Measurements from ENCODE around the gene TAS2R60.
"Not testable (repeated sequence)": the region's sequence is repeated elsewhere in the genome, so short reads cannot be mapped to it uniquely, and the experiment has no call there.

TAS2R60 gene

DNA sequence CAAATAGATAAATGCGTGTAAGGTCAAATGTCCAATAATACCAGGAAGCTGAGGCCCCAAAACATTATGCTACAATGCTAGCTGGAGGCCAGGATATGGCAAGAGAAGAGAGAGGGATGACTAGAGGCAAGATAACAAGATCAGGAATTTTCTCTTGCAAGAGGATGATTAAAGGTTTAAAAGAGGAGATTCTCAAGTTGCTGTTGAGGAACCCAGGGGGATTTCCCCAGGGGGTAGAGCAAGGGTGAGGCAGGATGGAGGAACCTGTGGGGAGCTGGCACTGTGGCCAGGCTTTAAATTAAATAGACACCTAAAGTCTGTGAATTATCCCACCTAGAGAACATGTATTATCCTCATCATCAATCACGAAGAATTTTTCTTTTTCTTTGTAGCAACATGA is 3.4 kb upstream of the TAS2R60 start:
- DNase-seq (ENCODE audit: low read depth in 2 of 2) = no peak

GRCh38 chr7:143444063-143444782 is 970 bp downstream of the TAS2R60 start:
- no peak for DNase-seq (ENCODE audit: low read depth in 2 of 2)

GRCh38 chr7:143444785-143445184 is 1.5 kb downstream of the TAS2R60 start:
- DNase-seq (ENCODE audit: low read depth in 2 of 2) = no peak

- DNase-seq (ENCODE audit: low read depth in 2 of 2) = no peak
Measured at GRCh38 chr7:143447466-143447865, 4.2 kb downstream of the TAS2R60 start.

- DNase-seq (ENCODE audit: low read depth in 2 of 2) = no peak
Measured at GRCh38 chr7:143448429-143448828, 5.2 kb downstream of the TAS2R60 start.

GRCh38 chr7:143449793-143450192 is 6.5 kb downstream of the TAS2R60 start:
- DNase-seq (ENCODE audit: low read depth in 2 of 2) = no peak

- DNase-seq (ENCODE audit: low read depth in 2 of 2) = no peak
Measured at GRCh38 chr7:143451122-143451521, 7.9 kb downstream of the TAS2R60 start.

GRCh38 chr7:143451746-143452145 is 8.5 kb downstream of the TAS2R60 start:
- DNase-seq (ENCODE audit: low read depth in 2 of 2) = no peak

DNA sequence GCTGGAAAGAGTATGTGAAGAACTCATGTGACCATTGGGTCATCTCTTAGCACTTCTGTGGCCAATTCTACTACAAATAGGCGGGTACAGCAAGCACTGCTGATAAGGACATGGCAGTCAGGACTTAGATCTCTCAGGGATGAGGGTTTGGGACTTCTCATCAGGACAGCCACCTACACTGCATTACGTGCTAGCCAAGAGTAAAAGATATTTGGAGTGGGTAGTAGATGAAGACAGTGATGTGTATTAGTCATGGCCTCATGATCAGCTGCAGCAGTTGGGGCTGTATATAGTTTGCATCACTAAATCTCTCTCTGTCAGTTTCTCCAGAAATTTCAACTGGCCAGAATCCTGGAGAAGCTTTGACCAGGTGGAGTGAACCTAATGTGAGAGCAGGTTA is 9.2 kb downstream of the TAS2R60 start:
- DNase-seq (ENCODE audit: low read depth in 2 of 2) = no peak

DNA sequence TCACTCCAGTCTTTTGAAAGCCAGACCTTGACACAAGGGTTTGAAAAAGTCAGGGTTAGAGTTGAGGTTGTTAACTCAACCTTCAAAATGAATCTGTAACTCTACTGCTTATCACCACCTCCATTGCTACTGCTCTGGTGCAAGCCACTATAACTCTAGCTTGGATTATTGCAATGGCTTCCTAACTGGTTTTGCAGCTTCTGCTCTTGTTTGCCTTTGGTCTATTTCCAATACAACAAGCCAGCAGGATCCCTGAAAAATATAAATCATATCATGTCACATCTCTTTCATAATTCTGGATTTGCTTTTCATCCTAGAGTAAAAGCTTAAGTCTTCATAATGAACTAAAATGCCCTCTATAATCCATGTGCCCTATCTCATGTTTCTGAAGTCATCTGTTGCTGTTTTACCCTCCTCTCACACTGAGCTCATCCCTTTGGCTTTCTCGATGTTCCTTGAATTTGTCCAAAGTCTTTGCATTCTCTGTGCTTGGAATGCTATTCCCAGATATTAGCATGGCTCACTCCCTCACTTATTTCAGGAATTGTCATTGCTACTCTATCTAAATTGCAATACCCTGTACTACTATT is 10.9 kb downstream of the TAS2R60 start:
- no peak for DNase-seq (ENCODE audit: low read depth in 2 of 2)

DNA sequence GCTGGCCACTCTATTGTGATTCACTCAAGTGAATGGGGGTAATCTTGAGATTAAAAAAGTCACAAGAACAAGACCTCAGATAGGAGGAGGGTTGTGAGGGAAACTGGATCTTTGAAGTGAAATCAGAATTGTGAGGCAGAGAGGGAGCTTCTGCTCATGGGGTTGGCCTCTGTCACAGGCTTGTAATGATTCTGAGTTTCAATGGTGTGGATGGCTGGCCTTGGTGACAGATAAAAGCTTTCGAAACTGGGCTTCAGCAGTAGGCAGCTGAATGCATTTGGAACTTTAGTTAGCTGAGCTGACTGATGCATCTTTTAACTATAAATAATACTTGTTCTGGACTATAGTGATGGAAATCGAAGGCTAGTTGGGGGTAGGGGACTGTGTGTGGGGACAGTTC is 12.2 kb downstream of the TAS2R60 start:
- DNase-seq (ENCODE audit: low read depth in 2 of 2) = no peak

DNA sequence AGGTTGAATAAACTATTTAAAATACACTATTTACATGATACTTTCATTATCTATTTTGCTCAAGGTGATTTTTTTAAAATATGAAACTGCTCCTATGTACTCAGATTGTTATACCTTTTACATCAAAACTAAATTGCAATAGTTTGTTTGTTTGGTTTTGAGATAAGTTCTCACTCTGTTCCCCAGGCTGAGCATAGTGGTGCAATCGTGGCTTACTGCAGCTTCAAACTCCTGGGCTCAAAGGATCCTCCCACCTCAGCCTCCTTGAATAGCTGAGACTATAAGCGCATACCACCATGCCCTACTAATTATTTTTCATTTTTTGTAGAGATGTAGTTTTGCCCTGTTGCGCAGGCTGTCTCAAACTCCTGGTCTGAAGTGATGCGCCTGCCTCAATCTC is 12.7 kb downstream of the TAS2R60 start:
- no peak for DNase-seq (ENCODE audit: low read depth in 2 of 2)

GRCh38 chr7:143456992-143457793 is 13.9 kb downstream of the TAS2R60 start:
- DNase-seq (ENCODE audit: low read depth in 2 of 2) = no peak

DNA sequence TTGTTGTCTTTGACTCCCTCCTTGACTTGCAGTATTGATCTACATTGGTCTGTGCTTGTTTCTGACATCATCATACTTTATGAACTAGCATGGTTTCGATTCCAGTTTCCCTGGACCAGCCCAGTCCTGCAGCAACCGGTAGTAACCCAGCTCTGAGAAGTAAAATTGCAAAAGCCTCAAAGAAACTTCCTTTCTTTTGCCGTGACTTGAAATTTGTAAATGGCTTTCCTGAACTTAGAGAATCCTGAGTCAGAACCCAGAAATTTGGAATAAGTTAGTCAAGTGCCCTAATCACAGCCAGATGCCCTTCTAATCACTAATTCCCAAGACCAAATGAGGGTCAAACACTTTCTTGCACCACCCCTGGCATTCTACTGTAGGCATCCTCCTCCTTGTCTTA is 15.0 kb downstream of the TAS2R60 start:
- no peak for DNase-seq (ENCODE audit: low read depth in 2 of 2)

- no peak for DNase-seq (ENCODE audit: low read depth in 2 of 2)
Measured at GRCh38 chr7:143458681-143459080, 15.4 kb downstream of the TAS2R60 start.

GRCh38 chr7:143459359-143459758 is 16.1 kb downstream of the TAS2R60 start:
- DNase-seq (ENCODE audit: low read depth in 2 of 2) = no peak

- no peak for DNase-seq (ENCODE audit: low read depth in 2 of 2)
Measured at GRCh38 chr7:143460271-143460979, 17.2 kb downstream of the TAS2R60 start.

GRCh38 chr7:143462045-143462444 is 18.8 kb downstream of the TAS2R60 start:
- no peak for DNase-seq (ENCODE audit: low read depth in 2 of 2)

- no peak for DNase-seq (ENCODE audit: low read depth in 2 of 2)
Measured at GRCh38 chr7:143463556-143463955, 20.3 kb downstream of the TAS2R60 start.

DNA sequence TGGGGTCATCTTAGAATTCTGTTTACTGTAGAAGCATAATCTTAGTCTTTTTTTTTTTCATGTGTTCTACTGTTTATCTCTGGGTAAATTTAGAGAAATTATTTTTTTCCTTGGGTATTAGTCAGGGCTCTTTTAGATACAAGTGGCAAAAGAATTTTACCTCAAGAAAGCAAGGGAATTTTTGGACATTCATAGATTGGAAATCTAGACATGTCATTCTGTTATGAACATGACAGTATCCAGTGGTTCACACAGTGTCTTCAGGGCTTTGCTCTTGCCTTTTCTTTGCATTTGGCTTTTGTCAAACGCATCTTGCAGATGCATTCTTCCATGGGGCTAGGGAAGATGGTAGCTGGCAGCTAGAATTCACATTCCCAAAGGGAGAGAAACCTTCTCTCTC is 20.7 kb downstream of the TAS2R60 start:
- DNase-seq (ENCODE audit: low read depth in 2 of 2) = no peak

GRCh38 chr7:143467724-143468123 is 24.5 kb downstream of the TAS2R60 start:
- no peak for DNase-seq (ENCODE audit: low read depth in 2 of 2)

DNA sequence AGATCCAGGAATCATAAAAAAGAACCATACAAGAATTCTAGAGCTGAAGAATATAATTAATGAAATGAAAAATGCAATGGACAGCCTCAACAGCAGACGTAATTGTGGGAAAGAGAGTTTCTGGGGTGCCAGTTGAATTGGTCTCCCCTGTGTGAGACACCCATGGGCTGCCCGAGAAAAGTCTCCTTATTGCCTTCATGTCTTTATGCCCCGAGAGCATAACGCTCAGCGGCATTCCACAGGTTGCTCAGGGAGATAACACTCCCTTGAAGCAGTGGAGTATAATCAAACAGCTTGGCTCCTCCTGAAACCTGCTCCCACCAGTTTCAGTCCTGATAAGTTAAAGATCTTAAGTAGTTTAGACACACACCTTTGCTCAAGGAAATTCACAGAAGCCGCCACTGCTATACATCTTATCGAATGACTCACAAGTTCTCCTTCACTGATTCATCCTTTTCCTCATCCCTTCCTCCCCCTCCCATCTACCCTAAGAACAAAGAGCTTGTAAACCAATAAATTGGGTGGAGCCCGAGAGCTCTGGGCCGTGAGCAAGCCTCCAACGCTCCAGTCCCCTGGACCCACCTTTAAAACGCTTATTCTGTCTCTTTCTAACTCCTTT is 28.9 kb downstream of the TAS2R60 start:
- not testable (repeated sequence) for DNase-seq (ENCODE audit: low read depth in 2 of 2)

Measured in stimulated activated CD4-positive, alpha-beta T cell treated with anti-CD3 and anti-CD28 coated beads, Interleukin-1b, Interleukin-23, amount 100 ng/mL, for 1 hour (primary cell).